Measurements from ENCODE around the gene KLF12. TPM values are rescaled to one million over a fixed set of nuclear protein-coding genes. Genes with fewer than 3 reads are reported as not detected.

KLF12 gene
- total RNA-seq, 4 donors from 2014 or later = 0.64 to 4.0 (median 1.4) TPM

GRCh38 chr13:74158571-74159352, 24.6 kb upstream of the KLF12 start:
- H3K36me3 ChIP-seq = no peaks in the 10 kb centered on the region
- H3K27ac ChIP-seq = no peak overlapping the region
- no peaks in the 10 kb centered on the region for H3K27me3 ChIP-seq
- WGBS, 2 donors = 55 to 62% methylated on average over 3 of the region's 3 CpGs
- no peak for DNase-seq
- TF ChIP-seq POLR2A (IDR thresholded peaks at IDR 0.05) (no peak), CTCF (IDR thresholded peaks at IDR 0.05) (no peak)
- no peak overlapping the region for H3K4me3 ChIP-seq
- no peaks in the 10 kb centered on the region for H3K9me3 ChIP-seq
- H3K4me1 ChIP-seq = no peaks in the 10 kb centered on the region
- intact Hi-C loops (cut with DNase I) = no loop called here

- Histone ChIP-seq H3K27ac (no peak overlapping the region), H3K9me3 (no peaks in the 10 kb centered on the region), H3K27me3 (no peaks in the 10 kb centered on the region), H3K4me1 (no peaks in the 10 kb centered on the region), H3K4me3 (no peak overlapping the region), H3K36me3 (no peaks in the 10 kb centered on the region)
- WGBS, 2 donors = 67 to 95% methylated on average over 7 to 8 of the region's 8 CpGs
- intact Hi-C loops (cut with DNase I) = no loop called here
- no peak for DNase-seq
- no peak for TF ChIP-seq POLR2A (IDR thresholded peaks at IDR 0.05)
- no peak for TF ChIP-seq CTCF (IDR thresholded peaks at IDR 0.05)
Measured at GRCh38 chr13:74158028-74158427, 23.8 kb upstream of the KLF12 start.

GRCh38 chr13:74154981-74155380, 20.8 kb upstream of the KLF12 start:
- Histone ChIP-seq H3K36me3 (no peaks in the 10 kb centered on the region), H3K4me3 (no peak overlapping the region), H3K9me3 (no peaks in the 10 kb centered on the region), H3K4me1 (no peaks in the 10 kb centered on the region), H3K27me3 (no peaks in the 10 kb centered on the region), H3K27ac (no peak overlapping the region)
- no peak for TF ChIP-seq POLR2A (IDR thresholded peaks at IDR 0.05)
- TF ChIP-seq CTCF (IDR thresholded peaks at IDR 0.05) = no peak
- WGBS, 2 donors = 58 to 63% methylated on average over 3 of the region's 3 CpGs
- intact Hi-C loops (cut with DNase I) = no loop called here
- DNase-seq = no peak

- no peaks in the 10 kb centered on the region for H3K27me3 ChIP-seq
- WGBS, 2 donors = 50 to 62% methylated on average over 2 of the region's 2 CpGs
- H3K9me3 ChIP-seq = no peaks in the 10 kb centered on the region
- no peaks in the 10 kb centered on the region for H3K36me3 ChIP-seq
- no peak overlapping the region for H3K4me3 ChIP-seq
- intact Hi-C loops (cut with DNase I) = no loop called here
- TF ChIP-seq POLR2A (IDR thresholded peaks at IDR 0.05) = no peak
- TF ChIP-seq CTCF (IDR thresholded peaks at IDR 0.05) = no peak
- DNase-seq = no peak
- H3K27ac ChIP-seq = no peak overlapping the region
- no peaks in the 10 kb centered on the region for H3K4me1 ChIP-seq
Measured at GRCh38 chr13:74153316-74153715, 19.1 kb upstream of the KLF12 start.

GRCh38 chr13:74151859-74152258, 17.7 kb upstream of the KLF12 start:
- TF ChIP-seq CTCF (IDR thresholded peaks at IDR 0.05) = no peak
- TF ChIP-seq POLR2A (IDR thresholded peaks at IDR 0.05) = no peak
- 35 to 40% methylated on average over 3 of the region's 3 CpGs for WGBS, 2 donors
- Histone ChIP-seq H3K27ac (no peak overlapping the region), H3K9me3 (no peaks in the 10 kb centered on the region), H3K27me3 (no peaks in the 10 kb centered on the region), H3K4me3 (no peak overlapping the region), H3K36me3 (no peaks in the 10 kb centered on the region), H3K4me1 (no peaks in the 10 kb centered on the region)
- DNase-seq = no peak
- intact Hi-C loops (cut with DNase I) = no loop called here

All from esophagus squamous epithelium (tissue), 5 donors.